ENCODE measurements around the gene SLC25A27. TPM values are rescaled to one million over a fixed set of nuclear protein-coding genes. Genes with fewer than 3 reads are reported as not detected.

SLC25A27 gene
- polyA plus RNA-seq, 3 donors = 0.34 to 1.7 TPM; not detected in 1

DNA sequence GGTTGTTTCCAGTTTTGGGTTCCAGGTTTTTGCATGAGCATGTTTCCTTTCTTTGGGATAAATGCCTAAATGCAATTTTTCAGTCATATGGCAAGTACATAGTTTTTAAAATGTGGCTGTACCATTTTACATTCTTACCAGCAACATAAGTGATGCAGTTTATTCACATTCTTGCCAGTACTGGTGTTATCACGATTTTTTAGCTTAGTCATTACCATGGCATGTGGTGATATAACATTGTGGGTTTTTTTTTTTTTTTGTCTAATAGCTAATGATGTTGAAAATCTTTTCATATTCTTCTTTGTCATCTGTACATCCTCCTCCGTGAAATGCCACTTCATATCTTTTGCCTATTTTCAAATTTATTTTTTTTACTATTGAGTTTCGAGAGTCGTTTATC lies 32.0 kb downstream of the SLC25A27 start:
- Histone ChIP-seq H3K9me3 (replicated peaks in 1 of 2; ENCODE audit: control insufficient read depth in 1 of 2, insufficient read depth in 1 of 2, low read length in 2 of 2) (peaks cover 6 to 16% of the 10 kb centered on the region in 2 donors), H3K4me3 (replicated peaks in 1 of 3; ENCODE audit: low read depth in 2 of 3, low read length in 3 of 3) (no peak overlapping the region), H3K27me3 (ENCODE audit: control insufficient read depth in 2 of 2, insufficient read depth in 2 of 2, low read length in 2 of 2) (no peaks in the 10 kb centered on the region), H3K9ac (ENCODE audit: insufficient read depth, low read length, poor library complexity, severe bottlenecking) (no peak overlapping the region), H3K4me1 (ENCODE audit: control insufficient read depth in 1 of 2, insufficient read depth in 2 of 2, low read length in 2 of 2) (no peaks in the 10 kb centered on the region), H3K4me2 (replicated peaks; ENCODE audit: extremely low read depth, low read length, poor library complexity, severe bottlenecking) (no peak overlapping the region), H2AFZ (ENCODE audit: insufficient read depth, low read depth, low read length, poor library complexity, severe bottlenecking) (no peak overlapping the region), H3K27ac (ENCODE audit: low read depth in 1 of 2, low read length in 2 of 2) (no peak overlapping the region), H4K20me1 (ENCODE audit: insufficient read depth, low read length) (no peaks in the 10 kb centered on the region), H3K79me2 (ENCODE audit: insufficient read depth, low read length) (no peaks in the 10 kb centered on the region), H3K36me3 (replicated peaks in 1 of 2; ENCODE audit: control insufficient read depth in 1 of 2, insufficient read depth in 2 of 2, low read length in 2 of 2) (no peaks in the 10 kb centered on the region)
- Mint-ChIP-seq H3K27me3 (ENCODE audit: low read depth in 3 of 3) (peaks cover 0 to 1% (median 1%) of the 10 kb centered on the region in 3 donors), H3K4me1 (no peaks in the 10 kb centered on the region), H3K9me3 (peaks cover 0 to 17% (median 14%) of the 10 kb centered on the region in 7 donors), H3K27ac (no peak overlapping the region), H3K36me3 (no peaks in the 10 kb centered on the region), H3K4me3 (no peak overlapping the region)
- no CpG with 5 or more reads among the region's 4 CpGs for WGBS (ENCODE audit: insufficient coverage)
- TF ChIP-seq, protein P1, sequence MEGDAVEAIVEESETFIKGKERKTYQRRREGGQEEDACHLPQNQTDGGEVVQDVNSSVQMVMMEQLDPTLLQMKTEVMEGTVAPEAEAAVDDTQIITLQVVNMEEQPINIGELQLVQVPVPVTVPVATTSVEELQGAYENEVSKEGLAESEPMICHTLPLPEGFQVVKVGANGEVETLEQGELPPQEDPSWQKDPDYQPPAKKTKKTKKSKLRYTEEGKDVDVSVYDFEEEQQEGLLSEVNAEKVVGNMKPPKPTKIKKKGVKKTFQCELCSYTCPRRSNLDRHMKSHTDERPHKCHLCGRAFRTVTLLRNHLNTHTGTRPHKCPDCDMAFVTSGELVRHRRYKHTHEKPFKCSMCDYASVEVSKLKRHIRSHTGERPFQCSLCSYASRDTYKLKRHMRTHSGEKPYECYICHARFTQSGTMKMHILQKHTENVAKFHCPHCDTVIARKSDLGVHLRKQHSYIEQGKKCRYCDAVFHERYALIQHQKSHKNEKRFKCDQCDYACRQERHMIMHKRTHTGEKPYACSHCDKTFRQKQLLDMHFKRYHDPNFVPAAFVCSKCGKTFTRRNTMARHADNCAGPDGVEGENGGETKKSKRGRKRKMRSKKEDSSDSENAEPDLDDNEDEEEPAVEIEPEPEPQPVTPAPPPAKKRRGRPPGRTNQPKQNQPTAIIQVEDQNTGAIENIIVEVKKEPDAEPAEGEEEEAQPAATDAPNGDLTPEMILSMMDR (IDR thresholded peaks at IDR 0.05) = no peak
- intact Hi-C loops (cut with micrococcal nuclease) = no loop called here
- no peak for DNase-seq

DNA sequence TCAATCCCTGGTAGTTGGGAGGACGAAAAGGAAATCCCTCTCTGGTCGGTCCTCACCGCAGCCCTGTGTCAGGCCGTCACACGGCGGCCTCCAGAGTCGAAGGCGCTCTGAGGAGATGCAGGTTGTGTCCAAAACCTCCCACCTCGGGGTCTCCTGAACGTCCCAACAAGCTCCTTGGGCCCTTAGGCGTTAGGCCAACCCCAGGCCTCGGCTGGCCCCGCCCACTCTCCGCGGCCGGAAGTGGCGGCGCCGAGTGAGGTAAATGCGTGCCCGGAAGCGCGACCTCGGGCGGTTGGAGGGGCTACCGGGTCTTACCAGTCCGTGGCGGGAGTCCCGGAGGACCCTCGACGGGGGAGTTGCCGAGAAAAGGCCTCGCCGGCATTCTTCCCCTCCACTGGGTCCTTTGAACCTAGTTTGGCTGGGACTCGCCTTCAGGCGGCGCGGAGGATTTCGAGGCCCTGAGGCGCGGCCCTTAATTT lies 34.9 kb downstream of the SLC25A27 start, which contains the start of gene TDRD6:
TSS of gene TDRD6 (plus strand) at position 267 of the 479 bp plus-strand sequence. CDS start 244 bp downstream, outside the sequence.
- 92% methylated on average over 41 of the region's 41 CpGs for WGBS (ENCODE audit: insufficient coverage)
- Histone ChIP-seq H3K9ac (ENCODE audit: insufficient read depth, low read length, poor library complexity, severe bottlenecking) (no peak within 1 kb of the TSS), H3K36me3 (replicated peaks in 1 of 2; ENCODE audit: control insufficient read depth in 1 of 2, insufficient read depth in 2 of 2, low read length in 2 of 2) (no peaks in the 10 kb centered on the region), H3K4me1 (ENCODE audit: control insufficient read depth in 1 of 2, insufficient read depth in 2 of 2, low read length in 2 of 2) (no peaks in the 10 kb centered on the region), H4K20me1 (ENCODE audit: insufficient read depth, low read length) (no peaks in the 10 kb centered on the region), H3K9me3 (replicated peaks in 1 of 2; ENCODE audit: control insufficient read depth in 1 of 2, insufficient read depth in 1 of 2, low read length in 2 of 2) (peaks cover 6 to 16% of the 10 kb centered on the region in 2 donors), H2AFZ (ENCODE audit: insufficient read depth, low read depth, low read length, poor library complexity, severe bottlenecking) (no peak within 1 kb of the TSS), H3K27me3 (ENCODE audit: control insufficient read depth in 2 of 2, insufficient read depth in 2 of 2, low read length in 2 of 2) (no peaks in the 10 kb centered on the region), H3K4me3 (replicated peaks in 1 of 3; ENCODE audit: low read depth in 2 of 3, low read length in 3 of 3) (no peak within 1 kb of the TSS), H3K4me2 (replicated peaks; ENCODE audit: extremely low read depth, low read length, poor library complexity, severe bottlenecking) (no peak within 1 kb of the TSS), H3K27ac (ENCODE audit: low read depth in 1 of 2, low read length in 2 of 2) (no peak within 1 kb of the TSS), H3K79me2 (ENCODE audit: insufficient read depth, low read length) (no peaks in the 10 kb centered on the region)
- Mint-ChIP-seq H3K4me3 (no peak within 1 kb of the TSS), H3K4me1 (no peaks in the 10 kb centered on the region), H3K36me3 (no peaks in the 10 kb centered on the region), H3K27ac (no peak within 1 kb of the TSS), H3K9me3 (peaks cover 0 to 17% (median 14%) of the 10 kb centered on the region in 7 donors), H3K27me3 (ENCODE audit: low read depth in 3 of 3) (no peaks in the 10 kb centered on the region)
- TF ChIP-seq, protein P1 (IDR thresholded peaks at IDR 0.05) = no peak
- DNase-seq = no peak
- intact Hi-C loops (cut with micrococcal nuclease) = no loop called here

All from CD14-positive monocyte (primary cell).